GM18861 (cell line): ENCODE data around the gene ABCA12.

Experiments used
- ATAC-seq: cut with Tn5 transposase; IDR thresholded peaks from one replicate; pipeline ENCODE4 v1.9.1; 2021; ENCODE audit not compliant: unreplicated experiment

Gene ABCA12

GRCh38 chr2:215052404-215052803 is 86.0 kb downstream of the ABCA12 start:
- no peak for ATAC-seq

DNA sequence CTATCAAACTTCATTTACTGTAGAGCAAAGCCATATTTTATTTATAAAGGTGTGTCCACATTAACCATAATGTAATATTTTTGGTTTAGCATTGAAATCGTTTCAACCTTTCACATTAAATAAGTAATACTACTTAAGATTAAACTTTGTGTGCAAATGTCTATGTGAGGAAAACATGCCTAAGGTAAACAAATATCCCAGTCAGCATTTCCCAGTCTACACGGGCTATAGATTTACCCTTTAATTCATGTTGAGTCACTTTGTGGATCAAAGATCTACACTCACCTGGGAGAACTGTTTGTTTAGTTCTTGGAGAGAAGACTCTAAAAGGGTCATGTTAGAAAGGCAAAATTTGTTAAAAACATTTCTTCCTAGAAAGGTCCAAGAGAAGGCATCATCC is 89.1 kb downstream of the ABCA12 start:
- no peak for ATAC-seq

GRCh38 chr2:215038421-215038820 is 100.0 kb downstream of the ABCA12 start:
- no peak for ATAC-seq

DNA sequence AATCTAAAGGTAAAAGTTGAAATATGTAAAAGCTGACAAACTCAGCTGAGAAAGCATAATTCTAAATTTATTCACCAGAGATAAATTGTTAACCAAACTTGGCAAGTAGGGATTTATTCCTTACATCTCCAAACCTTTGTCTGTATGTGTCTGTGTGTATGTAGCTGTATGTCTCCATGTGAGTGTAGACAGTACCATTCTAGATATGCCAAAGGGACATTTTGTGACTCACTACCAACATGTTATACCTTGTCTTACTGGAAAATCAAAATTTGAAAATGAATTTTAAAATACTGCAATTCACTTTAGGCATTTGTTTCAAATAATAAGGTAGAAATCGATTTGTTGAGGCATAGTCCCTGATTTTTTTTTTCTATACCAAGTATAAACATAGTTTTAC is 102.1 kb downstream of the ABCA12 start:
- no peak for ATAC-seq

DNA sequence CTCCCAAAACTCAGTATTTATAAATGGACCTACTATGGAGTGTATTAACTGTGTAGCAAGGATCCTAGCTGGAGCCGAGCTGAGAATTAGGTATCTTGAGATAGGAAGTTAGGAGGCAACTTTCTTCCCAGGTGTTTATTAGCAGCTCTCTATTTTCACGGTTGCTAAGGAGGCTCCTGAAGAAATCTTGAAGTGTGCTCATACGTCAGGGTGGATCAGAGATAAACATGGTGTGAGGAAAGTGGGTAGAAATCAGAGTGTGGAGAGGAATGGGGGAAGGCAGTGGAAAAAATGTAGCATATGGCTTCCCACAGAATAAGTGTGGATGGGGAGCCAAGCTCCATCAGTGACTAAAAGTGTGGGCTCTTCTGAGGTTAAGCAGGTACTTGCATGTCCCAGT is 104.3 kb downstream of the ABCA12 start:
- no peak for ATAC-seq

GRCh38 chr2:215032153-215032552 is 106.3 kb downstream of the ABCA12 start:
- ATAC-seq = peak; percentile 47

DNA sequence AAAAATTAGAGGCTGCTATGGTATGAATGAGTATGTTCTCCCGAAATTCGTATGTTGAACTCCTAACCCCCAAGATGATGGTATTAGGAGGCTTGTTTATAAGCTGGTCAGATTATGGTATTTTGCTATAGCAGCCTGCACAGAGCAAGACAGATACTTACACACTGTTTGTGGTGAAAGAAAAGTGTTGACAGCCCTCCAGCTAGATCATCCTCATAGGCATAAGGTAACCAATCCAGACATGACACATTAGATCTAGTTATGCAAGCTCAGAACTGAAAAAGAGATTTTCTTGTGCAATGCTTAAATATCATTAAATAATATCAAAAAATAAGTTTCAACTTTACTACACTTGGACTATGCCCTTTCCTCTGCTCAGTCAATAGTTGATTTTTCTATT is 107.1 kb downstream of the ABCA12 start:
- ATAC-seq = no peak

DNA sequence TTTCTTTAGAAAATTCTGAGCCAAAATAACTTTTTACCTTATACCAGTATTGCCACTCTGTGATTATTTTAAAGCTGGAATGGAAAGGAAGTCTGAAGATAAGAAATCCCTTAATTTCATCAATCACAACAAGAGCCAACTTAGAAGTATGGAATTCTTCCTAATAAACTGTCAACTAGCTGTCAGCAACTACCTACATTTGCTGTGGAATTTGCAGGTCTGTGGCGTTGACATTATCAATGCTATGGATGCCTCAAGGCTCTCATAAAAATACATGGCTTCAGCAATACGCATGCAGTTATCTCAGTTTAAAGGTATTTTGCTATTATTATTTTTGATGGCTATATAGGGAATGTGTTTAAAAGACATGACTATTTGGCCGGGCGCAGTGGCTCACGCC is 108.5 kb downstream of the ABCA12 start:
- no peak for ATAC-seq

DNA sequence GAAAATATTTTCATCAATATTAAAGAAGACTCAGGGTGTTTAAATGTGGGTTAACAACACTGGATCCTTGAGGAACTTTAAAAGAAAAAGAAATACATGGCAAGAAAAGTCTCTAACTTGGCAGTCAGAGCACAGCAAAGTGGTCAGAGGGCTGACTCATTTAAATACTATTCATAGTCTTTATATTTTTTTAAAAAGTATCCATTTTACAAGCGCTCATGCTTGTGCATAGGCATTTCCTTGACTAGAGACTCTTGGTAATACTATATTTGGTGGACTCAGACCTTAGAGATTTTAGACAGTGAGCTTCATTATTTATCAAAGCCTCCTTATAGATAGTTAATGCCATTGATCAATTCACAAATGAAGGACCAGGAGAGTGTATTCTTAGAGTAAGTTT is 110.2 kb downstream of the ABCA12 start:
- no peak for ATAC-seq

- ATAC-seq = no peak
Observed at GRCh38 chr2:215027779-215028178, 110.6 kb downstream of the ABCA12 start.

GRCh38 chr2:215022910-215023309 is 115.5 kb downstream of the ABCA12 start:
- no peak for ATAC-seq

DNA sequence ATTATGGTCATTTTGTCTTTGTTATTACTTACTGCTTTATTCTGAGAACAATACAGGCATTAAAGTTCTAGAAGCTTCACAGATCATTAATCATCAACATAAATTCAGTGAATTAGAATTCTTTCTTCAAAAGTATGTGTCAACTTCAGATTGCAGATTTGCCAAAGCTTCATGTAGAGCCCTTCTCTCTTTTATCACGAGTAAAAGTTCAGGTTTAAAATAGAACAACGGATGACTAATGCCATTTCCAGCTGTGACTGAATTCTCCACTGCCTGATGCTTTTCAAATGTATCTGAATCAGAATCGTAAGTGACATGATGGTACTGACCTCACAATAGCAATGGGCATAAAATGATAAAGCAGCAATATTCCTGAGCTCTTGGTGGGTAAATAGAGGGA is 116.0 kb downstream of the ABCA12 start:
- no peak for ATAC-seq

DNA sequence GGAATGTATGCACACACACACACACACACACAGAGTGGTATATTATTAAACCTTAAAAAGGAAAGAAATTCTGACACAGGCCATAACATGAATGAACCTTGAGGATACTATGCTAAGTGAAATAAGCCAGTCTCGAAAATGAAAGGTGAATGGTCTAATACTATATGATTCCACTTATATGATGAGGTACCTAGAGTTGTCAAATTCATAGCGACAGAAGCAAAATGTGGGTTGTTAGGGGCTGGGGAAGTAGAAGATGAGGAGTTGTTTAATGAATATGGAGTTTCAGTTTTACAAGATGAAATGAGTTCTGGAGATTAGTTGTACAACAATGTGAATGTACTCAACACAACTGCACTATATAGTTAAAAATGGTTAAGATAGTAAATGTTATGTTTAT is 118.1 kb downstream of the ABCA12 start:
- ATAC-seq = no peak

- peak; percentile 36 for ATAC-seq
Observed at GRCh38 chr2:215019521-215020145, 118.8 kb downstream of the ABCA12 start.

DNA sequence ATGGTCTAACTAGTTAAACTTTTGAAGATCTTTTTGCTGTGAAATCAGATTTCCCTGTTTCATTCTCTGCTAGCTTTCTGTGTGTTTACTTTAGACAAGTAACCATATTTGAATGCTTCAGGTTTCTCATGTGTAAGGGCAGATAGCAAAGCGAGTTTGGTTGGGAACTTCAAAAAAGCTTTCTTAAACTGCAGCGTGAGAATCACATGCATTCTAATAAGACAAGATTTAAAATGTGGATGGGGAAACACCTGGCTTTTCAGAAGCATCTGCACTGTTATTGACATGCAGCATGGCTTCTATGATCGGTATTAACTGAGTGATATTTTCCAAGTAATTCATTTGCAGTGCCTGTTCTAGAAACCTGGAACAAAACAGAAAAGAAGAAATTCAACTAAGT is 119.3 kb downstream of the ABCA12 start:
- ATAC-seq = peak; percentile 38

GRCh38 chr2:215015421-215015820 is 123.0 kb downstream of the ABCA12 start:
- ATAC-seq = no peak

- ATAC-seq = no peak
Observed at GRCh38 chr2:215010390-215010789, 128.0 kb downstream of the ABCA12 start.

DNA sequence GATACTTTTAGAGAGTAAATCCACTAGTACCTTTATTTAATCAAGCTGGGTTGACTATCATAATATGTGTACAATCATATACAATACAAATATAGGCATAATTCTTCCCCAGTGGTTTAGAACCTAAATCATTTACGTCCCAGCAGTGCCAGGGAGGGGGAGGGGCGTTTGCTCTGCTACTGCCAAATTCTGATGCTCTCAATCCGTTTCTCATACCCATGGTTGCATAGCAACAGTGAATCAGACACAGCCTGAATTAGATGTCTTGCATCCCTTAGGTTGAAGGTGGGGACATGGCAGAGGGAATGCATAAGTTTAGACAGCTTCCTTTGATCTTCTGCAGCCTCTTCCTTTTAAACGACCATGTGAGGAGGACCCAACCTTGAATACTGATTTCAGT is 135.4 kb downstream of the ABCA12 start:
- no peak for ATAC-seq

DNA sequence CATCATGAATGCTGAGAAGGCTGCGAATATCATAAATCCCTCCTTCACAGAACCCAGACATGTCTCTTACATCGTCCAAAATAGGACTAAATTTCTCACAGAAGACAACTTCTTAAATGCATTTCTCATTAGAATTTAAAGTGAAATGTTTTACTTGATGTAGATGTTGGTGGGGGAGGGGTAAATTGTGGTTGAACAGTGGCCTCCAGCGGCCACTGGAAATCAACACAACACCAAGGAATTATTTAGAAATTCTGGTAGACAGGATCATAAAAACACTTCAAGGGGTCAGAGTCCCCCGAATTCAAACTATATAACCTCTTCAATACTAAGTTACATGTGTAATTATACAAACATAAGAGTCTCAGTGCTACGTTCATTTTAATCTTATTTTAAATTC is 135.9 kb downstream of the ABCA12 start:
- no peak for ATAC-seq

DNA sequence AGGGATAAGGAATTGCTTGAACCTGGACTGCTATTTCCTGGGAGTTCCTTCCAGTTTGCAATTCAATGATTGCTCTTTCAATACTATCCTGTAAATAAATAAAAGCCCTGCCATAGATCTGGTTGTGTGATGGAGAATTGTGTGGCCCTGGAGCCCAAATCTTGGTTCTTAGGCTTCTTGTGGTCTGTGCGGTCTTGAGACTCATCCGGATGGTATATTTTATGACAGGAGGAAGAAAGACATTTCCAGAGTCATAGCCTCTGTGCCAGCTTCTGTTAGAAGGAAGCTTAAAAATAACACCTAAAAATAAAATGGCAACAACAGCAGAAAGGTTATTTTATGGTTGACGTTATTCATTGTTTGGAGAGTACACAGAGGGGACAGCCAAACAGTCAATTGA is 137.7 kb downstream of the ABCA12 start:
- ATAC-seq = no peak

DNA sequence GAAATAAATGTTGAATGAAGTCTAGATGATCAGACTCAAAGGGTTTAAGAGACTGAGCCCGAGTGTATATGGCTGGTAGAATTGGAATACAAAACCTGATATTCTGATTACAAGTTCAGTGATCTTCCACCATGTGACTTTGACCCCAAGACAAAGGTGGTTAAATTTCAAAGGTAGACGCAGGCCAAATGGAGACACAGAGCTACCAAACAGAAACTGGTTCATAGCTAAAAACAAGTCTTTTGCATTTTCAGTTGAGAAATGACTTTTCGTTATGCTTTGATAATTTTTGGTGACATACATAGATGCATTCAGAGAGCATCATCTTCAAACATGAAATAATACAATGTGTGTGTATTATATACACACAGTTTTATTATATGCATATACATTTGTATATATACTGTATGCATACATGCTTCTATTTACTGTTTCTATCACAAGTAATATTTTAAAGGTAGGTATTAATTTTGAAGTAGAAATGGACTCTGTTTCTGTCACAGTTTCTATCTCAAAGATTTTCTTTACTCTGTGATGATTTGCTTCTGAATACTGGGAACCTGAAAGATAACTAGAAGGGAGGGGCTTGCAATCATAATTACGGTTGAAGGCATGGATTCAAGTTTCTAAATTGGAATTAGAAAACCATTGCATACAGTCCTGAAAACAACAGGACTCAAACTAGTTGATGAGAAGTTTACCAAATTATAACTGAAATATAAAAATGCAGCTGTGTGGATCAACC is 142.3 kb downstream of the ABCA12 start:
- peak; percentile 88 for ATAC-seq

GRCh38 chr2:214995409-214995808 is 143.0 kb downstream of the ABCA12 start:
- ATAC-seq = peak; percentile 35

DNA sequence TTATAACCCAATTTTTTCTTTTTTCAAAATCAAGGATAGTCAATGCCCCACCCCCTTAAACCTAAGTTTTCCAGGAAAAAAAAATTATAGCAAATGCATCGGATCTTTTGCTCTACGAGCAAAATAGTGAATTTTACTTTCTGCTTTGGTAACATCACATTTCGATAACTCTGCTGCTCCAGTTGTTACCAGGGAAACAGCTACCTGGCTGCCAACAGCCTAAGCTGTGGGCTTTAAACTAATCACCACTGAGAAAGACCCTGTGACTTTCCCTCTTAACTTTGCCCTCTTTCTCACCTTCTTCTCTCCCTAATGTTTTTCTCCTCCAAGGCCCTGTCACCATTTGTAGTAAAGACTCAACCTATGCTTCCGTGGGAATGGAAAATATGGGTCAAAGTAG is 145.5 kb downstream of the ABCA12 start:
- no peak for ATAC-seq
